Stomach (tissue), 4 donors: Measurements from ENCODE around the gene FBXL17.

Experiments used
- CTCF ChIP-seq, 7 experiments: fragments of 450-650 bp in 4 of 7; fragments of 200-600 bp in 3 of 7; sonication (generic) in 3 of 7; IDR thresholded peaks; one replicate each; pipeline ENCODE4 v1.5.1; 2016 to 2019; ENCODE audit warnings: antibody characterized with exemption in 7 of 7, control low read depth in 2 of 7, mild to moderate bottlenecking in 1 of 7
- EP300 ChIP-seq: sonication (generic); formaldehyde crosslinking; IDR thresholded peaks from one replicate; pipeline ENCODE4 v1.6.1; 2017; ENCODE audit warnings: antibody characterized with exemption
- POLR2A ChIP-seq, 4 donors: fragments of 450-650 bp; IDR thresholded peaks; one replicate each; pipeline ENCODE4 v1.6.1; 2016; ENCODE audit warnings: antibody characterized with exemption in 4 of 4, control low read depth in 2 of 4, mild to moderate bottlenecking in 1 of 4, moderate library complexity in 1 of 4
- POLR2AphosphoS5 ChIP-seq, 3 donors: sonication (generic); formaldehyde crosslinking; IDR thresholded peaks; one replicate each; pipeline ENCODE4 v1.6.1; 2016; ENCODE audit warnings: antibody characterized with exemption in 3 of 3

DNA sequence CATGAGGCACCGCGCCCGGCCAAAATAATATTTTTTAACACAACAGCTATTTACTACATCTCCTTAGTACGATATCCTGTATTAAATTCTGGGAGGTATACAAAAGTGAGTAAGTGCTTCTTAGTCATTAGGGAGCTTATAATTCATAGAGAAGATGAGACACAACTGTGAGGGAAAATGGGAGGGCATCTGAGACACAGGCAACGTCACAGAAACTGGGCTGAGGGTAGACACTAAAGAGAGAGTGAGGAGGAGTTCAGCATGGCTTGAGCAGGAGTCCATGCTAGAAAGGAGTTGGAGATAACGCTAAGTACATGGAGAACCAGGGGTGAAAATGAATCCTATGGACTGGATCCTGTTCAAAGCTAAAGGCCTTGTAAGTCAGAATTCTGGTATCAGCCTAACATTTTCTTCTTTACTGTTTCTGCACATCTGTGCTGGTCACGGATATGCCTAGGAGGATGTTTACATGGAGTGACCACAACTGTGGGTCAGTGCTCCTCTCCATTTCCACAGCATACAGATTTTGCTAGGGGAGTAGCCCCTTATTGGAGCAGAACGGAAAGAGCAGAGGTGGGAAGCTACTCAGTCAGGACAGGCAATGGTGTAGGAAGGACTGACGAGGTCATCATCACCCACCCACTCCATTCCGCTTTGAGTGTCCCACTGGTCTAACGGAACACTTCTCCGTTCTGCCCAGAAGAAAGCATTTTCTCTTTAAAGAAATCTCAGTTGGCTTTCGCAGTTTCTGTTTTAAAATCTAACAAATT, 400.8 kb downstream of the FBXL17 start:
- TF ChIP-seq CTCF (IDR thresholded peaks at IDR 0.05) (no peak), POLR2AphosphoS5 (IDR thresholded peaks at IDR 0.05) (no peak), EP300 (no peak), POLR2A (IDR thresholded peaks at IDR 0.05) (no peak)
